EL (cell line): ENCODE data around the gene EIF3B.
"Not testable (repeated sequence)": the region's sequence is repeated elsewhere in the genome, so short reads cannot be mapped to it uniquely, and the experiment has no call there.

Experiments
- DNase-seq: peaks from one replicate; pipeline ENCODE4 v3.0.0-alpha.2; 2016

EIF3B gene

DNA sequence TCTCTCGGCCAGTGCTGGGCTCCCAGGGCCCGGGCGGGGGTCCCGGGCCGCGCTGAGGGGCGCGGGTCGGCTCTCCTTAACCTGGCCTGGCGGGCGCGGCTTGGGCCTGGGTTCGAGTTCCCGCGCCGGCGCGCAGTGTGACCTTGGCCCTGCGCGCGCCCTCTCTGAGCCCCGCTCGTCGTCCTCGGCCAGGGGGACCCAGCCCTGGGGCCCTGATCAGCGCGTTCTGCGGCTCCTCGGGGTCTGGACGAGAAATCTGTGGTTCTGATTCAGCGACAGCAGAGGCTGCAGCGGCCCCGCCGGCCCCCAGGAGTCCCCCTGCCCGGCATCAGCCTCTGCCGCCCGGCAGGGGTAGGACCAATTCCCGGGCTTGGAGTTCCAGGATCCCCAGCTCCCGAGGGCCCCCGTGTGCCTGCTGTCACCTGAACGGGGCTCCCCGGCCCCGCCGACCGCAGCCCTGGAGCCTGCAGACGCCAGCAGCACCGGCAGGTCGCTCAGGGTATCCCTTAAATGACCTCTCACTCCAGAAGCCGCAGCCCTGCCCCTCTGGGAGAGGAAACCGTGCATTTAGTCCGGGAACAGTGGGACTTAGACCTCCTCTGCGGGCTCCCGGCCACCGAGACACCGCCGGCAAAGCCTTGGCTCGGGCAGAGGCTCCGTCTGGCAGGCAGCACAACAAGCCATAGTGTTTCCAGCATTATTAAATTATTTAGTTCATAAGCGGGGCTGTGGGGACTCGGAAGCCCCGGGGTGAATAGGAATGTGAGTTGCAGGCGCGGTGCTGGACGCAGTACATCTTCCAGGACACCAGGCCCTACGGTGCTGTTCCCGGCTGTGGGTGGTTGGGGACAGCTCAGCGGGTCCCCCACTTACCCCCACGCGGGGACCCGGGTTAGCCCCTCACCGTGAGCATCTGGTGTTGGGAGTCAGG lies 49.4 kb downstream of the EIF3B start:
- DNase-seq = peak; percentile 50

GRCh38 chr7:2404714-2405119 lies 50.1 kb downstream of the EIF3B start:
- no peak for DNase-seq

DNA sequence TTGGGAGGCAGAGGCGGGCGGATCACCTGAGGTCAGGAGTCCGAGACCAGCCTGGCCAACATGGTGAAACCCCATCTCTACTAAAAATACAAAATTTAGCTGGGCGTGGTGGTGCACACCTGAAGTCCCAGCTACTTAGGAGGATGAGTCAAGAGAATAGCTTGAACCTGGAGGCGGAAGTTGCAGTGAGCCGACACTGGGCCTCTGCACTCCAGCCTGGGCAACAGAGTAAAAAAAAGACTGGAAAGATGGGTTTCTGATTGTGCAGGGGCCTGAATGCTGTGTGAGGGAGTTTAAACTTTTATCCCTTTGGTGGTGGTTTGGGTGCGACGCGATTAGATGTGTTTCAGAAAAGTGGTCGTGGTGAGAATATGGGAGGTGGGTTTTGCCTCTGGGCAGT lies 50.6 kb downstream of the EIF3B start:
- DNase-seq = no peak

- DNase-seq = no peak
Observed at GRCh38 chr7:2405601-2406345, 51.1 kb downstream of the EIF3B start.

DNA sequence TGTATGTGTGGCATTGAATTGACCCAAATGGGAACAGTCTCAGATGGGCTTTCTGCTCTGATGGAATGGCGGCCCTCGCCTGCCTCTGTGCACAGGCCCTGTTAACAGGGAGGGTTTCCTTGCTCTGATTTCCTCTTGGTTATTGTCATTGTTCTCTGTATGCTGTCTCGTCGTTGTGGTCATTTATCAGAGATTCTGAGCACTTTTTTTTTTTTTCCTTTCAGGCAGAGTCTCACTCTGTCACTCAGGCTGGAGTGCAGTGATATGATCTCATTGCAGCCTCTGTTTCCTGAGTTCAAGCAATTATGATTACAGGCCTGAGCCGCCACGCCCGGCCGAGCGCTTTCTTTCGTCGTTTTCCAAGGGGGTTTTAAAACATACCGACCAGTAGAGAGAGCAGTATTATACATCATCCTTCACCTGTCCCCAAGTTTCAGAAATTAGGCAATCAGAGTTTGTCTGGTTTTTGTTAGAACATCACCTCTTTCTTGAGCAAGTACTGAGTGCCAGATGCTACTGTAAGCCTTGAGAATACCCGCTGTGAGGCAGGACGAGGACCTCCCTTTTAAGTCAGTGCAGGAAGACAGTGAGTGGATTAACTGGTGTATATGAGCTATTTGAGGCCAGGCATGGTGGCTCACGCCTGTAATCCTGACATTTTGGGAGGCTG lies 55.3 kb downstream of the EIF3B start:
- no peak for DNase-seq

DNA sequence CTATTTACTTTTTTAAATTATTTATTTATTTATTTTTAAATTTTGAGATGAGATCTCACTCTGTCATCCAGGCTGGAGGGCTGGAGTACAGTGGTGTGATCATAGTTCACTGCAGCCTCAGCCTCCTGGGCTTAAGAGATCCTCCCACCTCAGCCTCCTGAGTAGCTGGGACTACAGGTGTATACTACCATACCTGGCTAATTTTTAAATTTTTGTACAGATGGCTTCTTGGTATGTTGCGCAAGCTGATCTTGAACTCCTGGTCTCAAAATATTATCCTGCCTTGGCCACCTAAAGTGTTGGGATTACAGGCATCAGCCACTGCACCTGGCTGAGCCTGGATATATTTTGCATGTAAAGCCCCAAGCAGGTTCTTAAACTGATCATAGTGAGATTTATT lies 56.4 kb downstream of the EIF3B start:
- no peak for DNase-seq

GRCh38 chr7:2411815-2412586 lies 57.4 kb downstream of the EIF3B start:
- no peak for DNase-seq

- DNase-seq = no peak
Observed at GRCh38 chr7:2412587-2413201, 58.1 kb downstream of the EIF3B start.

DNA sequence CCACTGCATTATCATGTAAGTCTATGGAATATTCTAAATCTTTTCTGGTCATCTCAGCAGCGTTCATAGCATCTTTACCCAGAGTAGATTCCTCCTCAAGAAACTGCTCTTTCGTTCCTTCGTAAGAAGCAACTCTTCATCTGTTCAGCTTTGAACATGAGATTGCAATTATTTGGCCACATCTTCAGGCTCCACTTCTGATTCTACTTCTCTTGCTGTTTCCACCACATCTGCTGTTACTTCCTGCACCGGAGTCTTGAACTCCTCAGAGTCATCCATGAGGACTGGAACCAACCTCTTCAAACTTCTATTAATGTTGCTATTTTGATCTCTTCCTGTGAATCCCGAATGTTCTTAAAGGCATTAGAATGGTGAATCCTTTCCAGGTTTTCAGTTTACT lies 61.4 kb downstream of the EIF3B start:
- DNase-seq = no peak

- DNase-seq = no peak
Observed at GRCh38 chr7:2416650-2417049, 62.0 kb downstream of the EIF3B start.

- not testable (repeated sequence) for DNase-seq
Observed at GRCh38 chr7:2417178-2417577, 62.6 kb downstream of the EIF3B start.

DNA sequence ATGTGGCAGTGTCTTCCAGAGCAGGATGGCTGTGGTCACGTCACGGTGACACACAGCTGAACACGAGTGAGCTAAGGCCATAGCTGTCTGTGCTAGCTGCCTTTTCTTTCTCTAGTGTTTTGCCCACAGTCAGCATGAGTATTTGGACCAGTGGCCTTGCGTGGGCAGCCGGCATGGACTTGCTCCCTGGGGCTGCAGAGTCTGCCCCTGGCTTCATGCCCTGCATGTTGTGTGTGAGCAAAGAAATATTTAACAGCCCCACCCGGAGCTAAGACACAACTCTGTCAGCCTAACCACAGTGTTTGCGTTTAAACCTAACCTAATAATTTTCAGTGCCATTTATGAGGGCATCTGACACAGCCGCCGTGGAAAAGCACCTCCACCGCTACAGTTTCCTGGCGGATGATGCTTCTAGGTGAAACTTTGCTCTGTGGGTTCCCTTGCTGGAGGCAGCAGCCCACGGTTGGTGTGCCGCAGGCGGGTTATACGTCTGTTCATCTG lies 63.4 kb downstream of the EIF3B start:
- DNase-seq = peak; percentile 47

DNA sequence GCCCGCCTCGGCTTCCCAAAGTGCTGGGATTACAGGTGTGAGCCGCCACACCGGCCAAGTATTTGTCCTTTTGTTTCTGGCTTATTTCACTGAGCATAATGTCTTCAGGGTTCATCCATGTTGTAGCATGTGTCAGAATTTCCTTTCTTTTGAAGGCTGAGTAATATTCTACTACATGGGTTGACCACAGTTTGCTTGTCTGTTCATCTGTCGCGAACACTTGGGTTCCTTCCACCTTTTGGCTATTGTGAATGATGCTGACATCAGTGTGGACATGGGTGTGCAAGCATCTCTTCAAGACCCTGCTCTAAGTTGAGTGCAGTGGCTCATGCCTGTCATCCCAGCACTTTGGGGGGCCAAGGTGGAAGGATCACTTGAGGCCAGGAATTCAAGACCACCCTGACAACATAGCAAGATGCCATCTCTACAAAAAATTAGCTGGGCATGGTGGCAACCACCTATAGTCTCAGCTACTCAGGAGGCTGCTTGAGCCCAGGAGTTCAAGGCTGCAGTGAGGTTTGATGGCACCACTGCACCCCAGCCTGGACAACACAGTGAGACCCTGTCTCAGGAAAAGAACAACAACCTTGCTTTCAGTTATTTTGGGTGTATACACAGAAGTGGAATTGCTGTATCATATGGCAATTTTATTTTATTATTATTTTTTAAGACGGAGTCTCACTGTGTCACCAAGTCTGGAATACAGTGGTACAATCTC lies 65.7 kb downstream of the EIF3B start:
- no peak for DNase-seq

DNA sequence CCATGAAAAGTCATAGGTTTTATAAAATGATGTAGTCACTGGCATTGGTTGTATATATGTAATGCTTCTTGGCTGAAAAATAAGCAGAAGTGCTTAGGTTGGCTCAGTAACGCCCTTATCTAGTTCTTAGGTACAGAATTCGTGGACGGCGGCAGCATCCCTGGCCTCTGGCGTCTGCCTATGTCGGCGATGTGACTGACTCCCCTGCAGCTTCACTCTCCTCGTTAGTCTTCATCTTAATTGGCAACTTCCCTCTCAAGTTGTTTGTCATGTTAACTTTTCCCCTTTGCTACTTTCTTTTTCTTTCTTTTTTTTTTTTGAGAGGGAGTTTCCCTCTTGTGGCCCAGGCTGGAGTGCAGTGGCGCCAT lies 67.3 kb downstream of the EIF3B start:
- DNase-seq = no peak

GRCh38 chr7:2425749-2426148 lies 71.1 kb downstream of the EIF3B start:
- no peak for DNase-seq
